DOHH2 (cell line): ENCODE data around the gene SPOCK2.

ENCODE experiments used
- H3F3A ChIP-seq: fragments of 200-600 bp; sonication (generic), shearing (Covaris generic); 2 replicates; pipeline ENCODE4 v1.6.0; 2016; ENCODE audit warnings: antibody characterized with exemption, mild to moderate bottlenecking; ENCODE audit not compliant: control insufficient read depth, insufficient read depth
- H3K27ac ChIP-seq: fragments of 200-600 bp; sonication (generic); 2 replicates; pipeline ENCODE4 v1.5.1; 2014; ENCODE audit warnings: low read depth, mild to moderate bottlenecking, low read length, moderate library complexity
- H3K27me3 ChIP-seq: fragments of 200-600 bp; sonication (generic); 2 replicates; pipeline ENCODE4 v1.6.1; 2014; ENCODE audit warnings: mild to moderate bottlenecking, low read length, mixed read lengths; ENCODE audit not compliant: control insufficient read depth
- H3K36me3 ChIP-seq: fragments of 200-600 bp; sonication (generic); 2 replicates; pipeline ENCODE4 v1.6.1; 2014; ENCODE audit warnings: mild to moderate bottlenecking, low read length, moderate library complexity, mixed read lengths; ENCODE audit not compliant: control insufficient read depth
- H3K4me1 ChIP-seq: fragments of 200-600 bp; sonication (generic); 2 replicates; pipeline ENCODE4 v1.6.1; 2014; ENCODE audit warnings: mild to moderate bottlenecking, low read length, mixed read lengths; ENCODE audit not compliant: control insufficient read depth
- H3K4me2 ChIP-seq: fragments of 200-600 bp; sonication (generic); 2 replicates; pipeline ENCODE4 v1.6.0; 2014; ENCODE audit warnings: mild to moderate bottlenecking, low read length, moderate library complexity
- H3K4me3 ChIP-seq: fragments of 200-600 bp; sonication (generic); 2 replicates; pipeline ENCODE4 v1.5.1; 2014; ENCODE audit warnings: mild to moderate bottlenecking, low read length, mixed read lengths
- H3K79me2 ChIP-seq: fragments of 200-600 bp; sonication (generic); 2 replicates; pipeline ENCODE4 v1.6.1; 2014; ENCODE audit warnings: mild to moderate bottlenecking, low read length, mixed read lengths; ENCODE audit not compliant: control insufficient read depth
- H3K9me2 ChIP-seq: fragments of 200-600 bp; sonication (generic); replicated peaks from 2 replicates; pipeline ENCODE4 v1.6.1; 2014; ENCODE audit warnings: mild to moderate bottlenecking, low read length, mixed read lengths; ENCODE audit not compliant: control insufficient read depth
- H3K9me3 ChIP-seq: fragments of 200-600 bp; sonication (generic); 2 replicates; pipeline ENCODE4 v1.6.1; 2014; ENCODE audit warnings: antibody characterized with exemption, low read length, mixed read lengths; ENCODE audit not compliant: control insufficient read depth, insufficient read depth
- H4K20me1 ChIP-seq: fragments of 200-600 bp; sonication (generic); 2 replicates; pipeline ENCODE4 v1.6.0; 2014; ENCODE audit warnings: low read depth, mild to moderate bottlenecking, antibody characterized with exemption, low read length, moderate library complexity; ENCODE audit not compliant: control insufficient read depth, insufficient read depth
- CTCF ChIP-seq: fragments of 200-600 bp; sonication (generic); IDR thresholded peaks from one replicate; pipeline ENCODE4 v1.5.1; 2014; ENCODE audit warnings: antibody characterized with exemption, mild to moderate bottlenecking, low read depth, low read length; ENCODE audit not compliant: poor library complexity, severe bottlenecking
- EZH2phosphoT487 ChIP-seq: fragments of 200-600 bp; sonication (generic); IDR thresholded peaks from 2 replicates; pipeline ENCODE4 v1.6.1; 2017; ENCODE audit warnings: borderline replicate concordance, mild to moderate bottlenecking, antibody characterized with exemption, low read length, moderate library complexity, mixed read lengths

Gene SPOCK2

GRCh38 chr10:72049969-72050781, 38.2 kb downstream of the SPOCK2 start:
- no peak overlapping the region for H3K4me2 ChIP-seq
- H3K4me1 ChIP-seq = no peaks in the 10 kb centered on the region

GRCh38 chr10:72049472-72049871, 38.9 kb downstream of the SPOCK2 start:
- H3K27me3 ChIP-seq = peaks cover 4% of the 10 kb centered on the region
- no peak overlapping the region for H3K27ac ChIP-seq
- H3K9me3 ChIP-seq = no peaks in the 10 kb centered on the region
- no peak overlapping the region for H3K4me2 ChIP-seq
- H4K20me1 ChIP-seq = no peaks in the 10 kb centered on the region
- H3K36me3 ChIP-seq = no peaks in the 10 kb centered on the region
- no peaks in the 10 kb centered on the region for H3K79me2 ChIP-seq
- H3K4me1 ChIP-seq = no peaks in the 10 kb centered on the region
- no peaks in the 10 kb centered on the region for H3F3A ChIP-seq
- no peak overlapping the region for H3K4me3 ChIP-seq
- no peak for TF ChIP-seq EZH2phosphoT487
- TF ChIP-seq CTCF = no peak
- H3K9me2 ChIP-seq = no peaks in the 10 kb centered on the region

More at GRCh38 chr10:72049969-72050781, 38.2 kb downstream of the SPOCK2 start:
- Histone ChIP-seq H3K9me3 (no peaks in the 10 kb centered on the region), H3K9me2 (no peaks in the 10 kb centered on the region), H3K36me3 (no peaks in the 10 kb centered on the region), H4K20me1 (no peaks in the 10 kb centered on the region), H3K79me2 (no peaks in the 10 kb centered on the region), H3K4me3 (no peak overlapping the region), H3F3A (no peaks in the 10 kb centered on the region), H3K27ac (no peak overlapping the region), H3K27me3 (peaks cover 9% of the 10 kb centered on the region)
- TF ChIP-seq EZH2phosphoT487 (no peak), CTCF (no peak)

- Histone ChIP-seq H3F3A (no peaks in the 10 kb centered on the region), H3K4me2 (no peak overlapping the region), H4K20me1 (no peaks in the 10 kb centered on the region), H3K4me1 (no peaks in the 10 kb centered on the region), H3K36me3 (no peaks in the 10 kb centered on the region), H3K4me3 (no peak overlapping the region), H3K9me3 (no peaks in the 10 kb centered on the region), H3K27me3 (peaks cover 3% of the 10 kb centered on the region; the same call in 1 of the 2 replicates), H3K27ac (no peak overlapping the region), H3K79me2 (no peaks in the 10 kb centered on the region), H3K9me2 (no peaks in the 10 kb centered on the region)
- TF ChIP-seq EZH2phosphoT487 (no peak), CTCF (peak; percentile 100)
Measured at GRCh38 chr10:72048450-72049124, 39.8 kb downstream of the SPOCK2 start.
